MCF 10A (cell line): ENCODE measurements around the gene ITGAE. TPM values are rescaled to one million over a fixed set of nuclear protein-coding genes. Genes with fewer than 3 reads are reported as not detected.

ENCODE experiments used
- BruUV-seq: library from RNA; stranded (reverse); fragments of 400-500 nt; replicated peaks from 2 replicates; lab custom pipeline; 2021; lab: Mats Ljungman, UMichigan
- CTCF ChIA-PET: fragments of 300-600 bp; sonication (Branson Sonifier 250); formaldehyde crosslinking; extraction: SDS; loops from one replicate; lab custom pipeline; 2021; ENCODE audit warnings: antibody characterized with exemption, inconsistent platforms; lab: Yijun Ruan, JAX
- POLR2A ChIA-PET: fragments of 300-600, 350-650 bp; sonication (Branson Sonifier 250); formaldehyde crosslinking; extraction: SDS; loops from one replicate; lab custom pipeline; 2020; ENCODE audit warnings: antibody characterized with exemption, inconsistent platforms; lab: Yijun Ruan, JAX
- DNase-seq: peaks from one replicate; pipeline ENCODE4 v3.0.0-alpha.2; 2018; ENCODE audit not compliant: unreplicated experiment
- H3K27ac Mint-ChIP-seq: one replicate; pipeline ENCODE4 v1.8.0; 2022; ENCODE audit warnings: mild to moderate bottlenecking, low read depth, mixed read lengths; ENCODE audit not compliant: unreplicated experiment
- H3K27me3 Mint-ChIP-seq: one replicate; pipeline ENCODE4 v1.8.0; 2022; ENCODE audit warnings: mixed read lengths; ENCODE audit not compliant: insufficient read depth, unreplicated experiment
- H3K36me3 Mint-ChIP-seq: one replicate; pipeline ENCODE4 v1.8.0; 2022; ENCODE audit warnings: mild to moderate bottlenecking, moderate library complexity, mixed read lengths; ENCODE audit not compliant: insufficient read depth, unreplicated experiment
- H3K4me1 Mint-ChIP-seq: one replicate; pipeline ENCODE4 v1.8.0; 2022; ENCODE audit warnings: mixed read lengths; ENCODE audit not compliant: insufficient read depth, unreplicated experiment
- H3K4me3 Mint-ChIP-seq: one replicate; pipeline ENCODE4 v1.8.0; 2022; ENCODE audit warnings: mild to moderate bottlenecking, moderate library complexity, mixed read lengths; ENCODE audit not compliant: unreplicated experiment
- H3K9me3 Mint-ChIP-seq: one replicate; pipeline ENCODE4 v1.8.0; 2022; ENCODE audit warnings: mixed read lengths; ENCODE audit not compliant: unreplicated experiment
- CTCF ChIP-seq: fragments of 200-600 bp; IDR thresholded peaks from one replicate; pipeline ENCODE4 v1.8.0; 2022; ENCODE audit warnings: antibody characterized with exemption, mild to moderate bottlenecking; ENCODE audit not compliant: unreplicated experiment
- intact Hi-C: fragments of 100-400 bp; cut with micrococcal nuclease; formaldehyde crosslinking; loops from 2 replicates; pipeline ENCODE4 v1.14.1; 2022
- total RNA-seq: library from RNA; stranded (reverse); gene quantifications from 2 replicates; pipeline ENCODE4 v1.2.3, GENCODE V29; 2022

ITGAE gene
- total RNA-seq, 1 experiment from 2014 or later: 26.6 TPM

DNA sequence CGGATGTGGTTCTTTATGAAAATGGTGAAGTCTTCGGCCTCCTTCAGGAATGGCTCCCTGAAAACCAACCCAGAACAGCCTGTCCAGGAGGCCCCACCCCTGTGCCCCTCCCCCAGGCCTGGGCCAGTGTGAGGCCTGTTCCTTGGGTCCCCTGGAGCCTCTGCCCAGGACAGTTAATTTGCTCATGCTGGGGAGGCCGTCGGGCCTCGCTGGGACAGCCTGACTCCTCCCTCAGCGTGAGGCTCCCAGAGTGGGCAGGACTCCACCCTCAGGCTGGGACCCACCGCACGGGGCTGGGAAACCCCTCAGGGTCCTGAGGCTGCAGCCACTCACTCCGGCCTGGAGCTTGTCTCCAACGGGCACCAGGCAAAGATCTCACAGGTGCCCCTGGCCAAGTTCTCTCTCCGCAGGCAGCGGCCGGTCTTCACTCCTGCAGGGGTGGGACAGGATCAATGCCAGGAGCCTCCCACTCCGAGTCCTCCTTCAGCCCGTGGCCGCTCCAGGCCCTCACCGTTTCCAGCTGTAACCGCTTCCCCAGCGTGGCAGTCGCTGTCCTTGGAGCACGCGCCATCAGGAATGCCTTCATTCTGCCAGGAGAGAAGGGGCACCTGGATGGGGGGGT lies 110.8 kb downstream of the ITGAE start:
- no peak for TF ChIP-seq CTCF
- intact Hi-C loops: no loop called here
- Mint-ChIP-seq H3K27me3 (no peaks in the 10 kb centered on the region), H3K4me1 (no peaks in the 10 kb centered on the region), H3K36me3 (no peaks in the 10 kb centered on the region), H3K4me3 (no peak overlapping the region), H3K9me3 (no peaks in the 10 kb centered on the region), H3K27ac (no peak overlapping the region)
- BruUV-seq: no TSS peak
- ChIA-PET CTCF (no interaction called here), POLR2A (no interaction called here)
- DNase-seq: no peak

DNA sequence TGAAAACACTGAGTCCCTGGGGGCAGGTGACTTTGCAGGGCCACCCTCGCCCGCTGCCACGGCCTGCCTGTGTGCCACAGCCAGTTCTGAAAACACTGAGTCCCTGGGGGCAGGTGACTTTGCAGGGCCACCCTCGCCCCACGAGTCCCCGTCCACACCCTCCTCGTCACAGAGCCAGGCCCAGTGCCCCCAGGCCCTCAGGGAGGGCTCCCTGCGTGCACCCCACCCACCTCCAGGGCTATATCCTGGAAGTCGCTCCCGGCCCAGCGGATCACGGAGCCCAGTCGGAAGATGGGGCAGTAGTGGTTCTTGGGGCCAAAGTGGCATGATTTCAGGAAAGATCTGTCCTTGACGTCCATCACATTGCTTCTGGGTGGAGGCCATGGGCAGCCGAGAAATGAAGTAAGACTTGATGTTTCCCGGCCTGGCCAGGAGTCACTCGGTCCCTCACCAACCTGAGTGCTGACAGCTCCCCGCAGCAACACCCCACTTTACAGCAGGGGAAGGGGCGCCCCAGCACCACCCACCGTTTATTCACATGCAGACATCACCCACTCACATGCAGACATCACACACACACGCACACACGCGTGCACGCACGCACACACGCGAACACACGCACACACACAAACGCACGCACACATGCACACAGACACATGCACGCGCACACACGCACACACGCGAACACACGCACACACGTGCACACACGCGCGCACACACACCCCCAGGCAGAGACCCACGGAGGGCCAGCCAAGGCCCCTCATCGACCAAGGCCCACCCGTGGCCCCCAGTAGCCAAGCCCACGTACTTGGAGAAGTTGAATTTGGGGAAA lies 111.5 kb downstream of the ITGAE start:
- TF ChIP-seq CTCF: no peak
- Mint-ChIP-seq H3K4me1 (no peaks in the 10 kb centered on the region), H3K36me3 (no peaks in the 10 kb centered on the region), H3K9me3 (no peaks in the 10 kb centered on the region), H3K27me3 (no peaks in the 10 kb centered on the region), H3K4me3 (no peak overlapping the region), H3K27ac (no peak overlapping the region)
- ChIA-PET POLR2A (no interaction called here), CTCF (no interaction called here)
- no peak for DNase-seq
- BruUV-seq: no TSS peak
- intact Hi-C loops: no loop called here

- DNase-seq: no peak
- TF ChIP-seq CTCF: no peak
- no TSS peak for BruUV-seq
- POLR2A ChIA-PET: no interaction called here
- intact Hi-C loops: no loop called here
- no peaks in the 10 kb centered on the region for H3K4me1 Mint-ChIP-seq
- no peaks in the 10 kb centered on the region for H3K27me3 Mint-ChIP-seq
- H3K4me3 Mint-ChIP-seq: no peak overlapping the region
- no peaks in the 10 kb centered on the region for H3K9me3 Mint-ChIP-seq
- no peak overlapping the region for H3K27ac Mint-ChIP-seq
- CTCF ChIA-PET: no interaction called here
- no peaks in the 10 kb centered on the region for H3K36me3 Mint-ChIP-seq
Observed at GRCh38 chr17:3688852-3689261, 112.1 kb downstream of the ITGAE start.

DNA sequence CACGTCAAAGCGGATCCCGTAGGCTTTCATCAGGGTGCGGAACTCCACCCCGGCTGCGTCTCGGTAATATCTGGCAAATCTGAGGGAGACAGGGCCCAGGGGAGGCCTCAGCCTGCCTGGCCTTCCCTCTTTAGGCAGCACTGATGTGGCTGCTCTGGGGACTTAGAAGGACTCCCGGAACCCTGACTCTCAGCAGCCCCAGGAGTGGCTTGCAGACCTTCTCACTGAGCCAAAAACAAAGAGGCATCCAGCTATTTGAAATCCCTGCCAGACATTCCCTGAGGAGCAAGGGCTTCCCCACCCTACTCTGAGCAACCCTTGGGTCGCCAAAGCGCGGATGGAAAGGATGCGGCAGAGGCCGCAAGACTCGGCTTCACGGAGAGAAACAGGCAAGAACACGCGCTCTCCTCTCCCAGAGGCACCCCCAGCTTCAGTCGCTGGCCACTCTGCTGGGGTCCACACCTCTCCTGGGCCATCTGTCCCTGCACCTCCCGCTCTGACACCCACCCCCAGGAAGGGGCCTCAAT lies 112.9 kb downstream of the ITGAE start:
- no peak overlapping the region for H3K27ac Mint-ChIP-seq
- no TSS peak for BruUV-seq
- POLR2A ChIA-PET: no interaction called here
- intact Hi-C loops: no loop called here
- CTCF ChIA-PET: no interaction called here
- H3K27me3 Mint-ChIP-seq: no peaks in the 10 kb centered on the region
- no peaks in the 10 kb centered on the region for H3K36me3 Mint-ChIP-seq
- no peak overlapping the region for H3K4me3 Mint-ChIP-seq
- H3K4me1 Mint-ChIP-seq: no peaks in the 10 kb centered on the region
- no peak for TF ChIP-seq CTCF
- no peak for DNase-seq
- no peaks in the 10 kb centered on the region for H3K9me3 Mint-ChIP-seq
